Kidney (tissue), 14 donors: Measurements from ENCODE around the gene RFC2. TPM values are rescaled to one million over a fixed set of nuclear protein-coding genes. Genes with fewer than 3 reads are reported as not detected.

Experiments used
- DNase-seq, 5 donors: peaks; one replicate each; pipeline ENCODE4 v3.0.0-alpha.2; 2013 to 2020
- FAIRE-seq: peaks from 2 replicates; lab custom pipeline; 2012; peaks lifted over from hg19 to GRCh38; lab: Jason Lieb, UNC
- H3K27ac ChIP-seq, 2 donors: one replicate each; pipeline ENCODE4 v1.7.0; 2013; ENCODE audit warnings: low read depth in 2 of 2, low read length in 2 of 2, inconsistent platforms in 1 of 2
- H3K27me3 ChIP-seq: one replicate; pipeline ENCODE4 v1.7.1; 2013; ENCODE audit warnings: low read length, inconsistent platforms; ENCODE audit not compliant: control insufficient read depth, insufficient read depth
- H3K36me3 ChIP-seq, 3 donors: one replicate each; pipeline versions ENCODE4 v1.7.0 to v1.7.1; 2013; ENCODE audit warnings: low read length in 3 of 3, control low read depth in 1 of 3, inconsistent platforms in 1 of 3; ENCODE audit not compliant: insufficient read depth in 3 of 3, control insufficient read depth in 2 of 3
- H3K4me1 ChIP-seq, 3 donors: one replicate each; pipeline versions ENCODE4 v1.7.0 to v1.7.1; 2013; ENCODE audit warnings: low read length in 3 of 3, inconsistent platforms in 1 of 3, low read depth in 1 of 3; ENCODE audit not compliant: control insufficient read depth in 2 of 3, insufficient read depth in 2 of 3
- H3K4me3 ChIP-seq, 3 donors: one replicate each; pipeline versions ENCODE4 v1.7.0 to v1.8.1; 2013; ENCODE audit warnings: low read length in 3 of 3, control low read depth in 1 of 3, inconsistent platforms in 1 of 3
- H3K9ac ChIP-seq, 3 donors: one replicate each; pipeline versions ENCODE4 v1.7.0 to v1.7.1; 2013; ENCODE audit warnings: low read length in 3 of 3, control low read depth in 1 of 3, inconsistent platforms in 1 of 3
- H3K9me3 ChIP-seq, 3 donors: one replicate each; pipeline versions ENCODE4 v1.7.0 to v1.7.1; 2013; ENCODE audit warnings: low read length in 3 of 3, control low read depth in 1 of 3, inconsistent platforms in 1 of 3; ENCODE audit not compliant: control insufficient read depth in 2 of 3, insufficient read depth in 1 of 3
- intact Hi-C: fragments of 100-400 bp; cut with DNase I; formaldehyde crosslinking; loops from one replicate; pipeline ENCODE4 v1.11.1; 2022
- polyA plus RNA-seq: library from polyadenylated mRNA; stranded (reverse); fragments of 350-450 nt; fragmentation: Illumina TruSeq; extraction: RNeasy Lipid Tissue Mini Kit (QIAGEN cat#74804); gene quantifications from one replicate; pipeline ENCODE4 v1.2.3, GENCODE V29; 2014; ENCODE audit warnings: low read depth, low replicate concordance; ENCODE audit not compliant: insufficient read depth
- total RNA-seq: library from RNA; stranded (reverse); fragmentation: NEBNext Ultra II Directional; extraction: Animal tissue kit (Norgen Biotek cat#: 25700); gene quantifications from one replicate; pipeline ENCODE4 v1.2.1, GENCODE V29; 2021
- TF ChIP-seq, protein P1 (sequence below): IDR thresholded peaks from 3 replicates; pipeline ENCODE4 v1.5.1; 2012; ENCODE audit warnings: mild to moderate bottlenecking, moderate library complexity, borderline replicate concordance; ENCODE audit not compliant: insufficient read depth; ENCODE audit errors: extremely low read depth
- donor health status: control.
- donor health status: control.
- donor health status: control.
- donor health status: control.
- donor health status: control.
- donor health status: DM: yes; HTN: yes; CAD: no.
- donor health status: Normal renal cell carcinoma (clear cell type).

Gene RFC2
- total and polyA plus RNA-seq, 2 donors from 2014 or later: 16.2 to 21.1 TPM

DNA sequence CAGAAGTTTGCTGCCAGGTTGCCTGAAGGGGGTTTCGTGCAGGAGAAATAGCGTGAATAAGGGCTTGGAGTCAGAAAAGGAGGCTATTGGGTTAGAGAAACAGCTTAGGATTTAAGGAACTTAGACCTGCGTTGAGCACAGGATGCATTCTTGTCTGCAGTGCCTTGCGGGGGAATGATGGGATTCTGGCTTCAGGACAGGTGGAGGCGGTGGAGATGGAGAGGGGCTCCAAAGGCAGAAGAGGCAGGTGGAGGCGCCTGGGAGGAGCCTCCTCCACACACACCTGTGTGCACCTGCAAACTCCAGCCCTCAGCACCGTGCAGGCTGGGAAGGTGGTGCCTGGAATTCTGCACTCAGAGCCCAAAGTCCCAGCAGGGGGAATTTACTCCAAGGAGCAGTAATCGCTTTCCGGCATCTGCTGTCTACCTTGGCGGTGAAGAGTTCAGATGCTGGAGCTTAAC lies 36.8 kb upstream of the RFC2 start:
- Histone ChIP-seq H3K27ac (no peak overlapping the region), H3K36me3 (no peaks in the 10 kb centered on the region), H3K9ac (no peak overlapping the region), H3K27me3 (no peaks in the 10 kb centered on the region), H3K4me3 (peak overlapping the region in 2 of 3 donors; percentile 16 to 71), H3K4me1 (peaks cover 0 to 18% (median 0%) of the 10 kb centered on the region in 3 donors), H3K9me3 (no peaks in the 10 kb centered on the region)
- FAIRE-seq (no peak), DNase-seq (no peak)
- TF ChIP-seq, protein P1, sequence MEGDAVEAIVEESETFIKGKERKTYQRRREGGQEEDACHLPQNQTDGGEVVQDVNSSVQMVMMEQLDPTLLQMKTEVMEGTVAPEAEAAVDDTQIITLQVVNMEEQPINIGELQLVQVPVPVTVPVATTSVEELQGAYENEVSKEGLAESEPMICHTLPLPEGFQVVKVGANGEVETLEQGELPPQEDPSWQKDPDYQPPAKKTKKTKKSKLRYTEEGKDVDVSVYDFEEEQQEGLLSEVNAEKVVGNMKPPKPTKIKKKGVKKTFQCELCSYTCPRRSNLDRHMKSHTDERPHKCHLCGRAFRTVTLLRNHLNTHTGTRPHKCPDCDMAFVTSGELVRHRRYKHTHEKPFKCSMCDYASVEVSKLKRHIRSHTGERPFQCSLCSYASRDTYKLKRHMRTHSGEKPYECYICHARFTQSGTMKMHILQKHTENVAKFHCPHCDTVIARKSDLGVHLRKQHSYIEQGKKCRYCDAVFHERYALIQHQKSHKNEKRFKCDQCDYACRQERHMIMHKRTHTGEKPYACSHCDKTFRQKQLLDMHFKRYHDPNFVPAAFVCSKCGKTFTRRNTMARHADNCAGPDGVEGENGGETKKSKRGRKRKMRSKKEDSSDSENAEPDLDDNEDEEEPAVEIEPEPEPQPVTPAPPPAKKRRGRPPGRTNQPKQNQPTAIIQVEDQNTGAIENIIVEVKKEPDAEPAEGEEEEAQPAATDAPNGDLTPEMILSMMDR: no peak
- intact Hi-C loops: no loop called here

DNA sequence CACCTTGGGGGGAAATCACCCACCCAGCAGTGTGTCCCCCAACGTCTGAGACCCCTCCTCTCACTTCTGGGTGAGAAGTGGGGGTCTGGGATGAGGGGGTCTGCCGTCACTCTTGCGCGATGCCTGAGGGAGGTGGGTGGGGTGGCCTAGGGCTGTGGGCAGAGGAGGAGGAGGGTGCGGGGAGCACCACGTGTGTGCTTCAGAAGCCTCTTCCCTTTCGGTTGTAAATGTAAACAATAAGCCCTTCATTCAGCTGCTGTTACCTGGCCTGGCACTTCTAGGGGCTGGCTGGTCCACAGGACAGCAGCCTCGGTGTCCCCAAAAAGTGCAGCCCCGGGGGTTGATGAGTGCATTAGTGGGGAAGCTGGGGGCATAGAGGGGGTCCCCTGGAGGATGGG lies 36.4 kb upstream of the RFC2 start:
- Histone ChIP-seq H3K27ac (peak overlapping the region in 1 of 2 donors; percentile 71), H3K4me1 (peaks cover 0 to 18% (median 0%) of the 10 kb centered on the region in 3 donors), H3K9ac (peak overlapping the region in 1 of 3 donors; percentile 87), H3K9me3 (no peaks in the 10 kb centered on the region), H3K27me3 (no peaks in the 10 kb centered on the region), H3K36me3 (no peaks in the 10 kb centered on the region), H3K4me3 (peak overlapping the region in 1 of 3 donors; percentile 71)
- TF ChIP-seq, protein P1: no peak
- DNase-seq (peak in 1 of 5 donors; percentile 35), FAIRE-seq (no peak)
- intact Hi-C loops: no loop called here

DNA sequence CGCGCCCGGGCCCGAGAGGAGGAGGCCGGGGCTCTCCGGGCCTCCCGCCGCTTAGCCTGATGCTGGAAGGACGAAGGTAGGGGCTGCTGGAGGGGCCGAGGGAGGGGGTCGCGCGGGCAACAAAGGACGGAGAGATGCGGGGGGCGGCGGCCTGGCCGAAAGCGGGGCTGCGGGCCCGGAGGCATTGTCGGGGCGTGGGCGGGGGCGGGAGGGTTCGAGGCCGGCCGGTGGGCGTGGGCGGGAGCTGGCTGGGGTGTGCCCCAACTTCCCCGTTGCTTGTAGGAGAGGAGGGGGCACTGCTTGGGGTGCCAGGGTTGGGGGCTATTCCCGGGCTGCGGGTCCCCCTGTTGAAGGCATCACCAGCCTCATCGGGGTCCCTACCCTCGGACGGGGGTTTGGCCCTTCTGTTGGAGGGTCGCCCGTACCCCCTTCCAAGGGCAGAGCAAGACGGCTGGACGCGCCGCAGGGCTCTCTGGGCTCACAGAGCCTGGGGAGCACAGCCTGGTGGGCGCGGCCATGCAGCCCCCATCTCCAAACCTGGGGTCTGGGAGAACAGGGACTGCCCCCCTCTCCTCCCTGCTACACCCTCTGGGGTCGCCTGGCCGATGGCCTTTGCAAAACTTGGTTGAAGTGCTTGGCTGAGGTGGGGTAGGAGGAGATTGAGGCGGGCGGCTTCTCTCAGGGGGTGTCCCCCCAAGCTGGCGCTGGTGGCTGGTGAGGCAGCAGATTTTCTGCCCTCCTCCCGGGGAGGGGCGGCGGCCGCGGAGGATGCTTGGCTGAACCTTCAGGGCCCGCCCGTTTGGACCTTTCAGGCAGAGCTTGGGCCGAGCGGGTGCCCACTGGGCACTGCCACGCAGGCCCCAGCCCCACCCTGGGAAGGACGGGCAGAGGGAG lies 35.7 kb upstream of the RFC2 start:
- H3K4me3 ChIP-seq: peak overlapping the region; percentile 21 to 71 (median 49)
- H3K27ac ChIP-seq: peak overlapping the region; percentile 34 to 71
- peaks cover 0 to 15% (median 0%) of the 10 kb centered on the region in 3 donors for H3K4me1 ChIP-seq
- DNase-seq (peak; percentile 21 to 81 (median 46)), FAIRE-seq (no peak)
- peak overlapping the region in 2 of 3 donors; percentile 51 to 87 for H3K9ac ChIP-seq
- intact Hi-C loops: no loop called here
- H3K9me3 ChIP-seq: no peaks in the 10 kb centered on the region
- no peaks in the 10 kb centered on the region for H3K36me3 ChIP-seq
- H3K27me3 ChIP-seq: no peaks in the 10 kb centered on the region
- TF ChIP-seq, protein P1: no peak
